GM23338 (cell line): ENCODE results near the gene BDH1.

ENCODE experiments used
- CREB1 ChIP-seq: fragments of 250-450 bp; sonication (Bioruptor Pico); IDR thresholded peaks from 2 replicates; pipeline ENCODE4 v1.5.0; 2020; ENCODE audit warnings: low read depth, mild to moderate bottlenecking, moderate library complexity
- CTCF ChIP-seq, 2 experiments: fragments of 200-600 bp in 1 of 2; sonication (generic) in 1 of 2; conservative IDR thresholded peaks; 2 replicates each; pipeline versions ENCODE4 v1.5.1 to v1.6.1; 2016 to 2017; ENCODE audit warnings: antibody characterized with exemption in 2 of 2, low read depth in 2 of 2, mild to moderate bottlenecking in 2 of 2, moderate library complexity in 1 of 2
- EZH2 ChIP-seq: fragments of 200-600 bp; sonication (generic); IDR thresholded peaks from one replicate; pipeline ENCODE4 v1.8.0; 2017; ENCODE audit warnings: antibody characterized with exemption, mild to moderate bottlenecking, low read depth; ENCODE audit not compliant: unreplicated experiment
- EZH2phosphoT487 ChIP-seq: fragments of 200-600 bp; sonication (generic); IDR thresholded peaks from one replicate; pipeline ENCODE4 v1.8.1; 2018; ENCODE audit warnings: antibody characterized with exemption; ENCODE audit not compliant: unreplicated experiment
- POLR2AphosphoS5 ChIP-seq: IDR thresholded peaks from 2 replicates; pipeline ENCODE4 v1.6.1; 2016; ENCODE audit warnings: antibody characterized with exemption, low read depth
- REST ChIP-seq: IDR thresholded peaks from one replicate; pipeline ENCODE4 v1.6.1; 2018; ENCODE audit warnings: antibody characterized with exemption; ENCODE audit not compliant: unreplicated experiment

- TF ChIP-seq CTCF (conservative IDR thresholded peaks at IDR 0.05; ENCODE audit: low read depth in 2 of 2) (no peak), EZH2 (no peak), REST (no peak), POLR2AphosphoS5 (no peak), CREB1 (CRISPR knock-in tag) (no peak), EZH2phosphoT487 (no peak)
Measured at GRCh38 chr3:197545571-197545970, 10.2 kb downstream of the BDH1 start.
